Mammary microvascular endothelial cell (primary cell): Measurements from ENCODE around the gene TMEM174. TPM values are rescaled to one million over a fixed set of nuclear protein-coding genes. Genes with fewer than 3 reads are reported as not detected.

Experiments
- total RNA-seq: library from RNA; depleted of rRNA; stranded (reverse); fragments of >200 nt; gene quantifications from 2 replicates; pipeline ENCODE4 v1.2.3, GENCODE V29; 2015

Gene TMEM174
- total RNA-seq: not detected in 2 replicates

GRCh38 chr5:73172951-73173350 lies at the start of gene TMEM174:
Gene TMEM174 (plus strand): TSS chr5:73173193. CDS start chr5:73173244, 51 bp downstream.

Other genes starting within 250 kb of the TMEM174 start
- gene FCHO2, start 217.2 kb upstream of the TMEM174 start, total RNA-seq: 10.6 and 12.2 TPM in 2 replicates
- gene TMEM171, start 52.6 kb upstream of the TMEM174 start, total RNA-seq: 16.9 and 17.6 TPM in 2 replicates